HepG2 (cell line): Measurements from ENCODE around the gene PREX1. TPM values are rescaled to one million over a fixed set of nuclear protein-coding genes. Genes with fewer than 3 reads are reported as not detected.
A peak's percentile ranks its signal among the peaks of the same experiment; 100 is the strongest.

Experiments used
- BHLHE40 ChIP-seq: IDR thresholded peaks from 2 replicates; pipeline ENCODE4 v1.6.1; 2011; ENCODE audit warnings: low read length, improper control_type of control experiment
- E2F5 ChIP-seq: sonication (generic); formaldehyde crosslinking; conservative IDR thresholded peaks from 2 replicates; pipeline ENCODE4 v1.4.0; 2020; ENCODE audit warnings: missing genetic modification reagents
- KMT2A ChIP-seq: sonication (generic); formaldehyde crosslinking; IDR thresholded peaks from 2 replicates; pipeline ENCODE4 v1.4.0; 2020; ENCODE audit warnings: missing genetic modification reagents
- MAFG ChIP-seq: sonication (generic); formaldehyde crosslinking; IDR thresholded peaks from 2 replicates; pipeline ENCODE4 v1.5.1; 2020; ENCODE audit warnings: mild to moderate bottlenecking, missing genetic modification reagents
- NR2F6 ChIP-seq, 2 experiments: IDR thresholded peaks; 2 replicates each; pipeline ENCODE4 v1.6.1; 2016; ENCODE audit warnings: antibody characterized with exemption in 1 of 2, mild to moderate bottlenecking in 1 of 2
- ONECUT2 ChIP-seq: sonication (generic); formaldehyde crosslinking; IDR thresholded peaks from 2 replicates; pipeline ENCODE4 v1.4.0; 2020; ENCODE audit warnings: missing genetic modification reagents
- RAD51 ChIP-seq: fragments of 450-650 bp; IDR thresholded peaks from 2 replicates; pipeline ENCODE4 v1.6.1; 2016; ENCODE audit warnings: borderline replicate concordance
- RBM39 ChIP-seq: fragments of 200-400 bp; formaldehyde crosslinking; IDR thresholded peaks from one replicate; pipeline ENCODE4 v1.6.1; 2018; ENCODE audit warnings: antibody characterized with exemption, mild to moderate bottlenecking, low read depth, low read length; ENCODE audit not compliant: poor library complexity, severe bottlenecking
- SALL1 ChIP-seq: sonication (generic); formaldehyde crosslinking; IDR thresholded peaks from 2 replicates; pipeline ENCODE4 v1.8.0; 2022; ENCODE audit warnings: mild to moderate bottlenecking, missing genetic modification reagents
- SNAPC2 ChIP-seq: sonication (generic); formaldehyde crosslinking; IDR thresholded peaks from 2 replicates; pipeline ENCODE4 v1.8.1; 2022; ENCODE audit warnings: mild to moderate bottlenecking, missing genetic modification reagents
- SNAPC5 ChIP-seq: sonication (generic); formaldehyde crosslinking; IDR thresholded peaks from 2 replicates; pipeline ENCODE4 v1.8.1; 2023; ENCODE audit warnings: mild to moderate bottlenecking, missing genetic modification reagents, borderline replicate concordance
- THYN1 ChIP-seq: sonication (generic); formaldehyde crosslinking; IDR thresholded peaks from 2 replicates; pipeline ENCODE4 v1.8.1; 2023; ENCODE audit warnings: low read depth, mild to moderate bottlenecking, moderate library complexity, missing genetic modification reagents, borderline replicate concordance
- ZBTB2 ChIP-seq: sonication (generic); formaldehyde crosslinking; IDR thresholded peaks from 2 replicates; pipeline ENCODE4 v1.8.0; 2022; ENCODE audit warnings: low read depth, missing genetic modification reagents
- ZNF354B ChIP-seq: sonication (generic); formaldehyde crosslinking; IDR thresholded peaks from 2 replicates; pipeline ENCODE4 v1.8.0; 2022; ENCODE audit warnings: mild to moderate bottlenecking, missing genetic modification reagents
- ZNF574 ChIP-seq: sonication (generic); formaldehyde crosslinking; IDR thresholded peaks from 2 replicates; pipeline ENCODE4 v1.4.0; 2020; ENCODE audit warnings: missing genetic modification reagents
- ZNF740 ChIP-seq: sonication (generic); formaldehyde crosslinking; IDR thresholded peaks from 2 replicates; pipeline ENCODE4 v1.4.0; 2020; ENCODE audit warnings: missing genetic modification reagents
- ZNF790 ChIP-seq: sonication (generic); formaldehyde crosslinking; IDR thresholded peaks from 2 replicates; pipeline ENCODE4 v1.8.0; 2022; ENCODE audit warnings: missing genetic modification reagents, mild to moderate bottlenecking, borderline replicate concordance
- polyA plus RNA-seq, 8 experiments: library from polyadenylated mRNA; depleted of rRNA in 3 of 8; stranded (reverse) in 7 of 8; unstranded in 1 of 8; fragments of >200 nt; fragmentation: Illumina TruSeq in 4 of 8; extraction: Trizol in 4 of 8; gene quantifications; 2 replicates each; pipeline versions ENCODE4 v1.2.1 to v1.2.3, GENCODE V29; 2011 to 2016; ENCODE audit warnings: low read depth in 4 of 8, missing spikeins in 1 of 8, mixed read lengths in 1 of 8; ENCODE audit not compliant: insufficient read depth in 1 of 8
- total RNA-seq, 5 experiments: library from RNA; depleted of rRNA; stranded (reverse); fragments of >200 nt; fragmentation: Illumina TruSeq; extraction: Trizol; gene quantifications; 2 replicates each; pipeline ENCODE4 v1.2.3, GENCODE V29; 2016; ENCODE audit warnings: low read depth in 1 of 5
- TF ChIP-seq, protein P1 (sequence below): sonication (generic); formaldehyde crosslinking; IDR thresholded peaks from 2 replicates; pipeline ENCODE4 v1.5.0; 2020; ENCODE audit warnings: mild to moderate bottlenecking, missing genetic modification reagents
- TF ChIP-seq, protein P2 (sequence below): IDR thresholded peaks from 2 replicates; pipeline ENCODE4 v1.6.1; 2016; ENCODE audit warnings: low read depth, borderline replicate concordance
- TF ChIP-seq, protein P3 (sequence below), 2 experiments: sonication (generic) in 1 of 2; formaldehyde crosslinking in 1 of 2; IDR thresholded peaks; 2 replicates each; pipeline versions ENCODE4 v1.5.1 to v1.6.1; 2011 to 2020; ENCODE audit warnings: borderline replicate concordance in 1 of 2, low read depth in 1 of 2, low read length in 1 of 2, mild to moderate bottlenecking in 1 of 2, missing genetic modification reagents in 1 of 2, moderate library complexity in 1 of 2

Gene PREX1
- total and polyA plus RNA-seq, 2 of the 13 experiments (the other 11 are each of a cell fraction or from before 2014, with no cell fraction given): 0.02 to 0.04 TPM

GRCh38 chr20:48725555-48725991 is 102.2 kb downstream of the PREX1 start (continued):
- TF ChIP-seq SNAPC5 (CRISPR knock-in tag) (no peak), SALL1 (0 out of 2 replicates have a peak, but pooled peaks have one; percentile 18), MAFG (no peak), E2F5 (CRISPR knock-in tag) (no peak), ZNF574 (CRISPR knock-in tag) (no peak), BHLHE40 (no peak), ZNF740 (CRISPR knock-in tag) (no peak), ONECUT2 (CRISPR knock-in tag) (no peak), SNAPC2 (no peak), KMT2A (CRISPR knock-in tag) (no peak), ZNF790 (no peak), RBM39 (no peak), NR2F6 (IDR thresholded peaks at IDR 0.05) (no peak), NR2F6 (CRISPR knock-in tag; IDR thresholded peaks at IDR 0.05) (no peak), RAD51 (peak; percentile 77; the same call in 1 of the 2 replicates), ZNF354B (CRISPR knock-in tag) (no peak), THYN1 (no peak), ZBTB2 (CRISPR knock-in tag) (no peak)
- TF ChIP-seq, protein P1, sequence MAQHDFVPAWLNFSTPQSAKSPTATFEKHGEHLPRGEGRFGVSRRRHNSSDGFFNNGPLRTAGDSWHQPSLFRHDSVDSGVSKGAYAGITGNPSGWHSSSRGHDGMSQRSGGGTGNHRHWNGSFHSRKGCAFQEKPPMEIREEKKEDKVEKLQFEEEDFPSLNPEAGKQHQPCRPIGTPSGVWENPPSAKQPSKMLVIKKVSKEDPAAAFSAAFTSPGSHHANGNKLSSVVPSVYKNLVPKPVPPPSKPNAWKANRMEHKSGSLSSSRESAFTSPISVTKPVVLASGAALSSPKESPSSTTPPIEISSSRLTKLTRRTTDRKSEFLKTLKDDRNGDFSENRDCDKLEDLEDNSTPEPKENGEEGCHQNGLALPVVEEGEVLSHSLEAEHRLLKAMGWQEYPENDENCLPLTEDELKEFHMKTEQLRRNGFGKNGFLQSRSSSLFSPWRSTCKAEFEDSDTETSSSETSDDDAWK (CRISPR knock-in tag): no peak
- TF ChIP-seq, protein P2, sequence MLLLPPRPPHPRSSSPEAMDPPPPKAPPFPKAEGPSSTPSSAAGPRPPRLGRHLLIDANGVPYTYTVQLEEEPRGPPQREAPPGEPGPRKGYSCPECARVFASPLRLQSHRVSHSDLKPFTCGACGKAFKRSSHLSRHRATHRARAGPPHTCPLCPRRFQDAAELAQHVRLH: no peak
- TF ChIP-seq, protein P3, sequence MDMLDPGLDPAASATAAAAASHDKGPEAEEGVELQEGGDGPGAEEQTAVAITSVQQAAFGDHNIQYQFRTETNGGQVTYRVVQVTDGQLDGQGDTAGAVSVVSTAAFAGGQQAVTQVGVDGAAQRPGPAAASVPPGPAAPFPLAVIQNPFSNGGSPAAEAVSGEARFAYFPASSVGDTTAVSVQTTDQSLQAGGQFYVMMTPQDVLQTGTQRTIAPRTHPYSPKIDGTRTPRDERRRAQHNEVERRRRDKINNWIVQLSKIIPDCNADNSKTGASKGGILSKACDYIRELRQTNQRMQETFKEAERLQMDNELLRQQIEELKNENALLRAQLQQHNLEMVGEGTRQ (IDR thresholded peaks at IDR 0.05; ENCODE audit: low read depth, low read length): peak; percentile 92
- TF ChIP-seq, protein P3 (CRISPR knock-in tag; IDR thresholded peaks at IDR 0.05; ENCODE audit: borderline replicate concordance): peak; percentile 89; the same call in 1 of the 2 replicates
